Smooth muscle cell (in vitro differentiated cells): Measurements from ENCODE around the gene FOXN4. TPM values are rescaled to one million over a fixed set of nuclear protein-coding genes. Genes with fewer than 3 reads are reported as not detected.

ENCODE experiments used
- DNase-seq: peaks from one replicate; lab custom pipeline; 2025; ENCODE audit not compliant: unreplicated experiment; lab: John Stamatoyannopoulos, UW
- H2AFZ ChIP-seq: fragments of 200-600 bp; sonication (generic); 2 replicates; pipeline ENCODE4 v1.6.0; 2016; ENCODE audit warnings: antibody characterized with exemption, low read depth, mild to moderate bottlenecking
- H3F3A ChIP-seq: fragments of 200-600 bp; sonication (generic); 2 replicates; pipeline ENCODE4 v1.6.0; 2017; ENCODE audit warnings: antibody characterized with exemption, low read depth
- H3K27ac ChIP-seq: fragments of 200-600 bp; sonication (generic); 2 replicates; pipeline ENCODE4 v1.5.1; 2016; ENCODE audit warnings: low read depth, mild to moderate bottlenecking
- H3K27me3 ChIP-seq: fragments of 200-600 bp; sonication (generic); 2 replicates; pipeline ENCODE4 v1.6.1; 2016; ENCODE audit warnings: low read depth, mild to moderate bottlenecking
- H3K36me3 ChIP-seq: fragments of 200-600 bp; sonication (generic); 2 replicates; pipeline ENCODE4 v1.5.1; 2016; ENCODE audit warnings: low read depth
- H3K4me1 ChIP-seq: fragments of 200-600 bp; sonication (generic); 2 replicates; pipeline ENCODE4 v1.5.1; 2016; ENCODE audit warnings: low read depth
- H3K4me2 ChIP-seq: fragments of 200-600 bp; sonication (generic); 2 replicates; pipeline ENCODE4 v1.6.0; 2016; ENCODE audit warnings: mild to moderate bottlenecking
- H3K4me3 ChIP-seq: fragments of 200-600 bp; sonication (generic); 2 replicates; pipeline ENCODE4 v1.5.1; 2016; ENCODE audit warnings: mild to moderate bottlenecking
- H3K79me2 ChIP-seq: fragments of 200-600 bp; sonication (generic); 2 replicates; pipeline ENCODE4 v1.6.0; 2016; ENCODE audit warnings: low read depth, mild to moderate bottlenecking
- H3K9ac ChIP-seq: fragments of 200-600 bp; sonication (generic); 2 replicates; pipeline ENCODE4 v1.6.0; 2016; ENCODE audit warnings: low read depth
- H3K9me3 ChIP-seq: fragments of 200-600 bp; sonication (generic); replicated peaks from 2 replicates; pipeline ENCODE4 v1.5.1; 2016; ENCODE audit warnings: low read depth
- H4K20me1 ChIP-seq: fragments of 200-600 bp; sonication (generic); 2 replicates; pipeline ENCODE4 v1.6.0; 2016; ENCODE audit warnings: low read depth
- WGBS: methylation state at CpG from one replicate; pipeline ENCODE4 v1.1.7; 2016; ENCODE audit warnings: low lambda C conversion rate; 5-methylcytosine and 5-hydroxymethylcytosine counted together
- polyA plus RNA-seq: library from polyadenylated mRNA; unstranded; fragments of >200 nt; fragmentation: Nextera tagmentation; extraction: Ambion mirVana; gene quantifications from 2 replicates; pipeline ENCODE4 v1.2.1, GENCODE V29; 2016
- total RNA-seq: library from RNA; depleted of rRNA; stranded (reverse); fragments of >200 nt; gene quantifications from 2 replicates; pipeline ENCODE4 v1.2.3, GENCODE V29; 2014
- TF ChIP-seq, protein P1 (sequence below): fragments of 200-600 bp; sonication (generic); IDR thresholded peaks from 2 replicates; pipeline ENCODE4 v1.5.1; 2017; ENCODE audit warnings: borderline replicate concordance, mild to moderate bottlenecking, antibody characterized with exemption; ENCODE audit not compliant: insufficient read depth, poor library complexity, severe bottlenecking

FOXN4 gene
- total and polyA plus RNA-seq, 2 experiments from 2014 or later: not detected

DNA sequence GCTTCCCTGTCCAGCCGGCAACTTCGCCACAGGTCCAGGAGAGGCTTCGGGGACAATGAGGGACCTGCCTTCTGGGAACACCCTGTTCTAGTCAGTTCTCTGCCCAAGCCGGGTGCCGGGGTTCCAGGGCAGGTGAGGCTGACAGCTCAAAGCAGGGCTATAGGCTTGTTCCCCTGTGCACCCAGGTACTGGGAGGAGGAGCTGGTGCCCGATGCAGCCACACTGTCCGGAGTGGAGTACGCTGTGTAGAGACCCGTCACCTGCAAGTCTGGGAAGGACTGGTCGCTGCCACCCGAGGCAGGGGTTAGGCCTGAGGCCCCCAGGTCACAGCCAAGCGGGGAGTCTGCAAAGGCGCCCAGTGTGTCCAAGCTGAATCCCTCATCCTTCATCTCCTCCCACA, 29.6 kb downstream of the FOXN4 start:
- Histone ChIP-seq H3K79me2 (no peaks in the 10 kb centered on the region), H3K27me3 (no peaks in the 10 kb centered on the region), H3F3A (no peaks in the 10 kb centered on the region), H3K9me3 (no peaks in the 10 kb centered on the region), H3K4me1 (no peaks in the 10 kb centered on the region), H3K9ac (no peak overlapping the region), H3K4me2 (no peak overlapping the region), H3K4me3 (no peak overlapping the region), H2AFZ (no peak overlapping the region), H3K27ac (no peak overlapping the region), H3K36me3 (no peaks in the 10 kb centered on the region), H4K20me1 (no peaks in the 10 kb centered on the region)
- WGBS: 93% methylated on average over 13 of the region's 13 CpGs
- DNase-seq: no peak
- TF ChIP-seq, protein P1, sequence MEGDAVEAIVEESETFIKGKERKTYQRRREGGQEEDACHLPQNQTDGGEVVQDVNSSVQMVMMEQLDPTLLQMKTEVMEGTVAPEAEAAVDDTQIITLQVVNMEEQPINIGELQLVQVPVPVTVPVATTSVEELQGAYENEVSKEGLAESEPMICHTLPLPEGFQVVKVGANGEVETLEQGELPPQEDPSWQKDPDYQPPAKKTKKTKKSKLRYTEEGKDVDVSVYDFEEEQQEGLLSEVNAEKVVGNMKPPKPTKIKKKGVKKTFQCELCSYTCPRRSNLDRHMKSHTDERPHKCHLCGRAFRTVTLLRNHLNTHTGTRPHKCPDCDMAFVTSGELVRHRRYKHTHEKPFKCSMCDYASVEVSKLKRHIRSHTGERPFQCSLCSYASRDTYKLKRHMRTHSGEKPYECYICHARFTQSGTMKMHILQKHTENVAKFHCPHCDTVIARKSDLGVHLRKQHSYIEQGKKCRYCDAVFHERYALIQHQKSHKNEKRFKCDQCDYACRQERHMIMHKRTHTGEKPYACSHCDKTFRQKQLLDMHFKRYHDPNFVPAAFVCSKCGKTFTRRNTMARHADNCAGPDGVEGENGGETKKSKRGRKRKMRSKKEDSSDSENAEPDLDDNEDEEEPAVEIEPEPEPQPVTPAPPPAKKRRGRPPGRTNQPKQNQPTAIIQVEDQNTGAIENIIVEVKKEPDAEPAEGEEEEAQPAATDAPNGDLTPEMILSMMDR: no peak

DNA sequence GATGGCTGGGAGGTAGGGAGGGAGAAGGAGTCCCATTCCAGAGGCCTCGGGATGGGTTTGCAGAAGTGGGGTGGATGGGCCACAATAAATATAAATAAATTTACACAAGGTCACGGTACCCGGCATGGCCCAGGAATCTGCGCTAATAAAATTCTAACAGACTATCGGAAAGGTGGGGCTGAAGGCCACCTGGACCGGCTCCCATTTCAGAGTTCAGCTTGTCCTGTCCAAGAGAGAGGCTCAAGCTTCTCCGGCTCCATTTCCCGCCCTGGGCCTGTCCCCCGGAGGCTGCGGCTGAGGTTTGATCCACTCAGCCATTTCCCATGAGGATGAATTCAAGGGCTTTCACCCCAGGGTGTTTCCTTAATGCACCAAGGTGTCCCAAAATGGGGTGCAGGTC, 30.2 kb downstream of the FOXN4 start:
- TF ChIP-seq, protein P1: no peak

DNA sequence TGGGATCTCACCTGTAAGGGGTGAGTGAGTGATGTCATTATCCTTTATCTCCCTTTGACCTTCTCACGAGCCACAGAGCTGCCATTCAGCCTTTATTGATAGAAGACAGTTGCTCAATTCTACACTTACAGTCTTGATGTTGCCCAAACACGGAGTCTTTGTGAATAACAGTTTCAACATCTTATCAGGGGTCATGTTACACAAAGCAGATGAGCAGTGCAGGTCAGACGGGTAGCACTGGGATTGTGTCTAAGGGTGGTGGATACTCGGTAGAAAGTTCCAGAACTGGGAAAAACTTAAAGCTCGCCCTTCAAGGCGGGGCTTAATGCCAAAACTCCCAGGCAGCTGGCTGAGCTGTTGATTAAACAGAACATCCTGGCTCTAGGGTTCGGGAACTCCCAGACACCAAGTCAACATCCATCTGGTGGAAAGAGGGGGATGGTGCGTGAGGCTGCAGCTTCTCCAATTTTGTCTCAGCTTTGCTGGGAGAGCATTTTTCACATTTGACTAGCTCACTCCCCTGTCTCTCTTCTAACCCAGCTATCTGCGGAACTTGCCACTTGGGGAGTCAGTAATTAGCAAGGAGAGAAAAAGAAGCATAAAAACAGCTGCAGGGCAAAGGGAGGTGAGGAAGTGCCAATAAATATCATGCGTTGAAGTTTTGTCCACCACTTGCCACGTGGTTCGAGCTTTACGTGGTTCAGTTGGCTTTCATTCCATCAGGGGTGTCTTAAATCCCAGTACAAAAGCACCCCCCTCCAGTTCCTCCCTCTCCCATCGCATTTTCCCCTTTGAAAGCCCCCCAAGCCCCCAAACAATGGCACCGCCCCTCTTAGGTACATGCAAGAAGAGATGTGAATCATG, 31.0 kb downstream of the FOXN4 start:
- Histone ChIP-seq H2AFZ (no peak overlapping the region), H3K27ac (no peak overlapping the region), H3K4me2 (no peak overlapping the region), H3K4me3 (no peak overlapping the region), H3K9me3 (no peaks in the 10 kb centered on the region), H3K79me2 (no peaks in the 10 kb centered on the region), H3K4me1 (no peaks in the 10 kb centered on the region), H4K20me1 (no peaks in the 10 kb centered on the region), H3F3A (no peaks in the 10 kb centered on the region), H3K36me3 (no peaks in the 10 kb centered on the region), H3K27me3 (peaks cover 5% of the 10 kb centered on the region), H3K9ac (no peak overlapping the region)
- no peak for DNase-seq
- WGBS: 70% methylated on average over 15 of the region's 15 CpGs
- TF ChIP-seq, protein P1: no peak

More for the DNA sequence above, 30.2 kb downstream of the FOXN4 start:
- H3K79me2 ChIP-seq: no peaks in the 10 kb centered on the region
- H3K4me2 ChIP-seq: no peak overlapping the region
- H2AFZ ChIP-seq: no peak overlapping the region
- no peak overlapping the region for H3K27ac ChIP-seq
- H3K27me3 ChIP-seq: no peaks in the 10 kb centered on the region
- no peak overlapping the region for H3K9ac ChIP-seq
- DNase-seq: no peak
- WGBS: 98% methylated on average over 10 of the region's 10 CpGs
- H3K4me3 ChIP-seq: no peak overlapping the region
- no peaks in the 10 kb centered on the region for H3K4me1 ChIP-seq
- H3F3A ChIP-seq: no peaks in the 10 kb centered on the region
- H3K9me3 ChIP-seq: no peaks in the 10 kb centered on the region
- no peaks in the 10 kb centered on the region for H4K20me1 ChIP-seq
- no peaks in the 10 kb centered on the region for H3K36me3 ChIP-seq
